ENCODE results near the gene MAP3K3. TPM values are rescaled to one million over a fixed set of nuclear protein-coding genes. Genes with fewer than 3 reads are reported as not detected.

MAP3K3 gene
- total RNA-seq, 1 experiment from 2014 or later, result 14.1 TPM

- Histone ChIP-seq H3K36me3 (ENCODE audit: low read depth) (no peaks in the 10 kb centered on the region), H2AFZ (no peak overlapping the region), H3K9me2 (ENCODE audit: insufficient read depth) (no peaks in the 10 kb centered on the region), H3K9me3 (ENCODE audit: insufficient read depth, low read depth) (no peaks in the 10 kb centered on the region), H3K4me1 (replicated peaks; ENCODE audit: insufficient read depth) (0 out of 2 replicates have a peak, but pooled peaks cover 4% of the 10 kb centered on the region), H3K27ac (no peak overlapping the region), H3F3A (ENCODE audit: insufficient read depth, low read depth) (peaks cover 3% of the 10 kb centered on the region; the same call in 1 of the 2 replicates), H3K27me3 (ENCODE audit: insufficient read depth, low read depth) (no peaks in the 10 kb centered on the region), H4K20me1 (ENCODE audit: insufficient read depth) (peaks cover 4% of the 10 kb centered on the region; the same call in 1 of the 2 replicates), H3K4me2 (no peak overlapping the region), H3K79me2 (ENCODE audit: low read depth) (no peaks in the 10 kb centered on the region), H3K4me3 (no peak overlapping the region)
- intact Hi-C loops (cut with micrococcal nuclease; ENCODE audit: unreplicated experiment), result no loop called here
- no peak for TF ChIP-seq EZH2 (IDR thresholded peaks at IDR 0.05; ENCODE audit: low read depth)
- TF ChIP-seq CTCF (conservative IDR thresholded peaks at IDR 0.05), result no peak
- ChIA-PET CTCF (no interaction called here), POLR2A (ENCODE audit: unreplicated experiment) (no interaction called here)
- DNase-seq, result no peak
- no TSS peak for BruUV-seq (replicated peaks)
Observed at GRCh38 chr17:63595132-63595531, 27.1 kb upstream of the MAP3K3 start.

GRCh38 chr17:63596856-63597586 lies 25.2 kb upstream of the MAP3K3 start:
- H4K20me1 ChIP-seq (ENCODE audit: insufficient read depth), result peaks cover 4% of the 10 kb centered on the region; the same call in 1 of the 2 replicates
- H3K27ac ChIP-seq, result no peak overlapping the region
- H3K4me2 ChIP-seq, result no peak overlapping the region
- TF ChIP-seq EZH2 (IDR thresholded peaks at IDR 0.05; ENCODE audit: low read depth), result no peak
- TF ChIP-seq CTCF (conservative IDR thresholded peaks at IDR 0.05), result no peak
- H3K9me2 ChIP-seq (ENCODE audit: insufficient read depth), result no peaks in the 10 kb centered on the region
- no peak overlapping the region for H3K4me3 ChIP-seq
- H3K27me3 ChIP-seq (ENCODE audit: insufficient read depth, low read depth), result no peaks in the 10 kb centered on the region
- no TSS peak for BruUV-seq (replicated peaks)
- peaks cover 12% of the 10 kb centered on the region; the same call in 1 of the 2 replicates for H3K79me2 ChIP-seq (ENCODE audit: low read depth)
- H3K36me3 ChIP-seq (ENCODE audit: low read depth), result no peaks in the 10 kb centered on the region
- ChIA-PET POLR2A (ENCODE audit: unreplicated experiment) (no interaction called here), CTCF (no interaction called here)
- no peak for DNase-seq
- H3K9me3 ChIP-seq (ENCODE audit: insufficient read depth, low read depth), result no peaks in the 10 kb centered on the region
- H2AFZ ChIP-seq, result no peak overlapping the region
- peaks cover 3% of the 10 kb centered on the region; the same call in 1 of the 2 replicates for H3F3A ChIP-seq (ENCODE audit: insufficient read depth, low read depth)
- peaks cover 11% of the 10 kb centered on the region; the same call in 1 of the 2 replicates for H3K4me1 ChIP-seq (replicated peaks; ENCODE audit: insufficient read depth)
- intact Hi-C loops (cut with micrococcal nuclease; ENCODE audit: unreplicated experiment), result no loop called here

- ChIA-PET CTCF (no interaction called here), POLR2A (ENCODE audit: unreplicated experiment) (no interaction called here)
- BruUV-seq (replicated peaks), result no TSS peak
- Histone ChIP-seq H4K20me1 (ENCODE audit: insufficient read depth) (peaks cover 1% of the 10 kb centered on the region; the same call in 1 of the 2 replicates), H2AFZ (no peak overlapping the region), H3K4me1 (replicated peaks; ENCODE audit: insufficient read depth) (peaks cover 11% of the 10 kb centered on the region; the same call in 1 of the 2 replicates), H3F3A (ENCODE audit: insufficient read depth, low read depth) (no peaks in the 10 kb centered on the region; the same call in 1 of the 2 replicates), H3K9me3 (ENCODE audit: insufficient read depth, low read depth) (no peaks in the 10 kb centered on the region), H3K79me2 (ENCODE audit: low read depth) (peaks cover 14% of the 10 kb centered on the region; the same call in 1 of the 2 replicates), H3K4me2 (no peak overlapping the region), H3K9me2 (ENCODE audit: insufficient read depth) (no peaks in the 10 kb centered on the region), H3K4me3 (no peak overlapping the region), H3K27me3 (ENCODE audit: insufficient read depth, low read depth) (no peaks in the 10 kb centered on the region), H3K27ac (no peak overlapping the region), H3K36me3 (ENCODE audit: low read depth) (no peaks in the 10 kb centered on the region)
- intact Hi-C loops (cut with micrococcal nuclease; ENCODE audit: unreplicated experiment), result no loop called here
- TF ChIP-seq CTCF (conservative IDR thresholded peaks at IDR 0.05) (no peak), EZH2 (IDR thresholded peaks at IDR 0.05; ENCODE audit: low read depth) (no peak)
- no peak for DNase-seq
Observed at GRCh38 chr17:63598281-63598680, 23.9 kb upstream of the MAP3K3 start.
